ENCODE data around the gene NFYC.

DNA sequence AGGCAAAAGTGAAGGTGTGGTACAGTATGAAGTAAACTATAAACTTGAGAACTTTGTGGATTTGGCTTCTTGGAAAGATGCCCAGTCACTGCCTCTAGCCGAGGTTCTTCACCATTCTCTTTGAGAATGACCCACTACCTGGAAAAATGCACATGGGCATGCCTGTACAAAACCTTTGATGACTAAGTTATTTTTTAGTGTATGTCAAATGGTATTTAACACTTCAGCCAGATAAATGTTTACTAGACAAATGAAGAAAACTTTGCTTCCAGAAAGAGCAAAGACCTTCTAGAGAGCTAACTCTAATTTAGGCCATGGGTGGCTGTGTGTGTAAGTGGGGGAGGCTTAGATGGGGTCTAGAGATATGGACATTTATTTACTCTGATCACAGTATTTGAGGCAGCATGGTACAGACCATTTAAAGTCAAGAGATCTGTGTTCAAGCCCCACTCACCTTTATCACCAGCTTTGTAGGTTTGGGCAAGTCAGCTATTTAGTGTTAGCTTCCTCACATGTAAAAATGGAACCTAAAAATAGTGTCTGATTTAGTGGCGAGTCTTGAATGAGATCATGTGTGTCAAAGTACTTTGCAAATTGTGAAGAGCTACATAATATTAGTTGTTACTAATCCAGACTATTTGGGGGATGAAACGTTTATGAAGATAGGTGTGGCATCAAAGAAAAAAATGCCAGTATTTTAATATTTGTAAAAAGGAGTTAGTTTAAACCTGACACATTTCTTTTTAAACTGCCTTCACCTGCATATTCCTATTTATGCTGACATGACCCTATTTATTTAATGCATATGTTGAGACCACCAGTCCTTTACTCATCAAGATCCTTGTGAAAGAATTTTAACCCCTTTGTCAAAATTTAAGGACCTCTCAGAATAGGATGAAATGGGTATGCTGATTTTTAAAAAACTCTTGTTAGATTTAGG is 20.2 kb downstream of the NFYC start:
- TF ChIP-seq, protein P1, sequence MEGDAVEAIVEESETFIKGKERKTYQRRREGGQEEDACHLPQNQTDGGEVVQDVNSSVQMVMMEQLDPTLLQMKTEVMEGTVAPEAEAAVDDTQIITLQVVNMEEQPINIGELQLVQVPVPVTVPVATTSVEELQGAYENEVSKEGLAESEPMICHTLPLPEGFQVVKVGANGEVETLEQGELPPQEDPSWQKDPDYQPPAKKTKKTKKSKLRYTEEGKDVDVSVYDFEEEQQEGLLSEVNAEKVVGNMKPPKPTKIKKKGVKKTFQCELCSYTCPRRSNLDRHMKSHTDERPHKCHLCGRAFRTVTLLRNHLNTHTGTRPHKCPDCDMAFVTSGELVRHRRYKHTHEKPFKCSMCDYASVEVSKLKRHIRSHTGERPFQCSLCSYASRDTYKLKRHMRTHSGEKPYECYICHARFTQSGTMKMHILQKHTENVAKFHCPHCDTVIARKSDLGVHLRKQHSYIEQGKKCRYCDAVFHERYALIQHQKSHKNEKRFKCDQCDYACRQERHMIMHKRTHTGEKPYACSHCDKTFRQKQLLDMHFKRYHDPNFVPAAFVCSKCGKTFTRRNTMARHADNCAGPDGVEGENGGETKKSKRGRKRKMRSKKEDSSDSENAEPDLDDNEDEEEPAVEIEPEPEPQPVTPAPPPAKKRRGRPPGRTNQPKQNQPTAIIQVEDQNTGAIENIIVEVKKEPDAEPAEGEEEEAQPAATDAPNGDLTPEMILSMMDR (conservative IDR thresholded peaks at IDR 0.05 in 1 of 2, IDR thresholded peaks at IDR 0.05 in 1 of 2; ENCODE audit: extremely low read depth in 1 of 2, insufficient read depth in 1 of 2, low read depth in 1 of 2, low read length in 2 of 2): no peak
- no peak for TF ChIP-seq EZH2 (IDR thresholded peaks at IDR 0.05; ENCODE audit: borderline replicate concordance, low read length)
